Measurements from ENCODE around the gene PCBP2.

Gene PCBP2

GRCh38 chr12:53474077-53474476, 22.2 kb downstream of the PCBP2 start:
- no peak for DNase-seq

- DNase-seq = no peak
Observed at GRCh38 chr12:53474819-53475218, 22.9 kb downstream of the PCBP2 start.

- peak; percentile 49 for DNase-seq
Observed at GRCh38 chr12:53476769-53477209, 24.9 kb downstream of the PCBP2 start.

- DNase-seq = no peak
Observed at GRCh38 chr12:53478865-53479264, 27.0 kb downstream of the PCBP2 start.

GRCh38 chr12:53479331-53479730, 27.4 kb downstream of the PCBP2 start:
- no peak for DNase-seq

GRCh38 chr12:53480491-53481442, 28.9 kb downstream of the PCBP2 start:
- DNase-seq = no peak

GRCh38 chr12:53481458-53481857, 29.6 kb downstream of the PCBP2 start:
- peak; percentile 40 for DNase-seq

- DNase-seq = no peak
Observed at GRCh38 chr12:53481939-53482586, 30.2 kb downstream of the PCBP2 start.

- no peak for DNase-seq
Observed at GRCh38 chr12:53482626-53483168, 30.8 kb downstream of the PCBP2 start.

GRCh38 chr12:53483225-53483978, 31.5 kb downstream of the PCBP2 start:
- DNase-seq = no peak

- no peak for DNase-seq
Observed at GRCh38 chr12:53483979-53484377, 32.1 kb downstream of the PCBP2 start.

- DNase-seq = no peak
Observed at GRCh38 chr12:53484686-53485575, 33.0 kb downstream of the PCBP2 start.

GRCh38 chr12:53485955-53486735, 34.2 kb downstream of the PCBP2 start:
- DNase-seq = no peak

GRCh38 chr12:53486736-53487487, 35.0 kb downstream of the PCBP2 start:
- DNase-seq = no peak

GRCh38 chr12:53489242-53489864, 37.5 kb downstream of the PCBP2 start:
- no peak for DNase-seq

GRCh38 chr12:53492188-53492587, 40.3 kb downstream of the PCBP2 start:
- DNase-seq = no peak

GRCh38 chr12:53492830-53493609, 41.1 kb downstream of the PCBP2 start:
- DNase-seq = peak; percentile 91

- DNase-seq = no peak
Observed at GRCh38 chr12:53493610-53494391, 41.9 kb downstream of the PCBP2 start.
